WTC11 (cell line): ENCODE measurements around the gene DNPH1.

Source experiments
- TF ChIP-seq, protein P1 (sequence below): fragments of 200-600 bp; IDR thresholded peaks from 2 replicates; pipeline ENCODE4 v1.8.0; 2022; ENCODE audit warnings: antibody characterized with exemption
- TF ChIP-seq, protein P2 (sequence below): sonication (generic); formaldehyde crosslinking; IDR thresholded peaks from 2 replicates; pipeline ENCODE4 v1.8.0; 2022; ENCODE audit warnings: mild to moderate bottlenecking, missing genetic modification reagents
- TF ChIP-seq, protein P3 (sequence below): sonication (generic); formaldehyde crosslinking; IDR thresholded peaks from 2 replicates; pipeline ENCODE4 v1.8.1; 2023; ENCODE audit warnings: mild to moderate bottlenecking, missing genetic modification reagents, moderate library complexity

DNA sequence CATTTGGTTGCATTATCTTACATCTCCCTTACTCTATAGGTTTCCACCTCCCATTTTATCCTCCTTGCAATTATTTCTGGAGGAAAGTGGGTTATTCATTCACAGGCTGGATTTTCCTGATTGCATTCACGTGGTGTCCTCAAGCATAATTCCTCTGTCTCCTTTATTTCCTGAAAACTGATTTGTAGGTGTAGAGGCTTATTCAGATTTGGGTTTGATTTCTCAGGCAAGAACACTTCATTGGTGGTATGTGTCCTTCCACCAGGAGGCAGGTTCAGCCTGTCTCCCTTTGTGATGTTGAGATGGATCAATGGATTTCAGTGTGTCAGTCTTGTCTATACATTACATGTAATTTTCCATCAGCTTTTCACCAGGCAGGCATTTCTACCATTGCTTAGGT lies 17.3 kb downstream of the DNPH1 start:
- TF ChIP-seq, protein P1, sequence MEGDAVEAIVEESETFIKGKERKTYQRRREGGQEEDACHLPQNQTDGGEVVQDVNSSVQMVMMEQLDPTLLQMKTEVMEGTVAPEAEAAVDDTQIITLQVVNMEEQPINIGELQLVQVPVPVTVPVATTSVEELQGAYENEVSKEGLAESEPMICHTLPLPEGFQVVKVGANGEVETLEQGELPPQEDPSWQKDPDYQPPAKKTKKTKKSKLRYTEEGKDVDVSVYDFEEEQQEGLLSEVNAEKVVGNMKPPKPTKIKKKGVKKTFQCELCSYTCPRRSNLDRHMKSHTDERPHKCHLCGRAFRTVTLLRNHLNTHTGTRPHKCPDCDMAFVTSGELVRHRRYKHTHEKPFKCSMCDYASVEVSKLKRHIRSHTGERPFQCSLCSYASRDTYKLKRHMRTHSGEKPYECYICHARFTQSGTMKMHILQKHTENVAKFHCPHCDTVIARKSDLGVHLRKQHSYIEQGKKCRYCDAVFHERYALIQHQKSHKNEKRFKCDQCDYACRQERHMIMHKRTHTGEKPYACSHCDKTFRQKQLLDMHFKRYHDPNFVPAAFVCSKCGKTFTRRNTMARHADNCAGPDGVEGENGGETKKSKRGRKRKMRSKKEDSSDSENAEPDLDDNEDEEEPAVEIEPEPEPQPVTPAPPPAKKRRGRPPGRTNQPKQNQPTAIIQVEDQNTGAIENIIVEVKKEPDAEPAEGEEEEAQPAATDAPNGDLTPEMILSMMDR = no peak
- TF ChIP-seq, protein P2, sequence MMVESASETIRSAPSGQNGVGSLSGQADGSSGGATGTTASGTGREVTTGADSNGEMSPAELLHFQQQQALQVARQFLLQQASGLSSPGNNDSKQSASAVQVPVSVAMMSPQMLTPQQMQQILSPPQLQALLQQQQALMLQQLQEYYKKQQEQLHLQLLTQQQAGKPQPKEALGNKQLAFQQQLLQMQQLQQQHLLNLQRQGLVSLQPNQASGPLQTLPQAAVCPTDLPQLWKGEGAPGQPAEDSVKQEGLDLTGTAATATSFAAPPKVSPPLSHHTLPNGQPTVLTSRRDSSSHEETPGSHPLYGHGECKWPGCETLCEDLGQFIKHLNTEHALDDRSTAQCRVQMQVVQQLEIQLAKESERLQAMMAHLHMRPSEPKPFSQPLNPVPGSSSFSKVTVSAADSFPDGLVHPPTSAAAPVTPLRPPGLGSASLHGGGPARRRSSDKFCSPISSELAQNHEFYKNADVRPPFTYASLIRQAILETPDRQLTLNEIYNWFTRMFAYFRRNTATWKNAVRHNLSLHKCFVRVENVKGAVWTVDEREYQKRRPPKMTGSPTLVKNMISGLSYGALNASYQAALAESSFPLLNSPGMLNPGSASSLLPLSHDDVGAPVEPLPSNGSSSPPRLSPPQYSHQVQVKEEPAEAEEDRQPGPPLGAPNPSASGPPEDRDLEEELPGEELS (CRISPR knock-in tag) = no peak
- TF ChIP-seq, protein P3, sequence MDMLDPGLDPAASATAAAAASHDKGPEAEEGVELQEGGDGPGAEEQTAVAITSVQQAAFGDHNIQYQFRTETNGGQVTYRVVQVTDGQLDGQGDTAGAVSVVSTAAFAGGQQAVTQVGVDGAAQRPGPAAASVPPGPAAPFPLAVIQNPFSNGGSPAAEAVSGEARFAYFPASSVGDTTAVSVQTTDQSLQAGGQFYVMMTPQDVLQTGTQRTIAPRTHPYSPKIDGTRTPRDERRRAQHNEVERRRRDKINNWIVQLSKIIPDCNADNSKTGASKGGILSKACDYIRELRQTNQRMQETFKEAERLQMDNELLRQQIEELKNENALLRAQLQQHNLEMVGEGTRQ (CRISPR knock-in tag) = no peak
